GM18508 (cell line): Measurements from ENCODE around the gene DNM2.

ENCODE experiments used
- ATAC-seq: cut with Tn5 transposase; IDR thresholded peaks from one replicate; pipeline ENCODE4 v1.9.1; 2021; ENCODE audit warnings: moderate number of reproducible peaks; ENCODE audit not compliant: insufficient read depth, unreplicated experiment

Gene DNM2

DNA sequence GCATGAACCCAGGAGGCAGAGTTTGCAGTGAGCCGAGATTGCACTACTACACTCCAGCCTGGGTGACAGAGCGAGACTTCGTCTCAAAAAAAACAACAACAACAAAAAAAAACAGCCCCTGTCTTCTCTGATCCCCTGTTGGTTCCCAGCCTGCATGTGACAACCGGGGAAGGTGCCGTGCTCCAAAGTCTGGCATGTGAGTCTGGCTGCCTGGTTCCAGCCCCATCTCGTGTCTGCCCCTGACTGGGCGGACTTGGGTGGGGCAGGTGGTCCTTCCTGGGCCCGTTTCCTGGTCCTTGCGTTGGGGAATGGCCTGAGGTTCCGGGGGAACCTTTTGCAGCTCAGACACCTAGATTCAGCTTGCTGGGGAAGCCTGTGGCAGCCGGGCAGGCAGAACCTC lies 50.5 kb downstream of the DNM2 start:
- no peak for ATAC-seq

DNA sequence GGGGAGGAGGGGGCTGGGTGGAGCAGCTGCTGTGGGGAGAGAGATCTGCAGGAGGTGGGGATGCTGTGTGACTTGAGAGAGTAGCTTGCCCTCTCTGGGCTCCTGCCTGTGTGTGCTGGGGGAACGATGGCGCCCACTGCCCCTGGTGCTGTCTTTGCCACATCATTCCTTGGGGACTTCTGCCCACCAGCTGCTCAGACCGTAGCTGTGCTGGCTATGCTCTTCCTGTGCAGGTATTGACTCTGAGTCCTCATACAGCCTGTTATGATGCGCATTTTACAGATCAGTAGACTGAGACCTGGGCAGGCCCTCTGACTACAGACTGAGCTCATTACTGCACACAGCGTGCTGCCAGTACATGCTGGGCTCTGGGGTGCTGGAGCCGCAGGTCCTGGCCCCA lies 51.1 kb downstream of the DNM2 start:
- ATAC-seq = no peak

GRCh38 chr19:10769533-10770491 lies 51.9 kb downstream of the DNM2 start:
- no peak for ATAC-seq

- no peak for ATAC-seq
Observed at GRCh38 chr19:10773969-10774368, 56.1 kb downstream of the DNM2 start.

DNA sequence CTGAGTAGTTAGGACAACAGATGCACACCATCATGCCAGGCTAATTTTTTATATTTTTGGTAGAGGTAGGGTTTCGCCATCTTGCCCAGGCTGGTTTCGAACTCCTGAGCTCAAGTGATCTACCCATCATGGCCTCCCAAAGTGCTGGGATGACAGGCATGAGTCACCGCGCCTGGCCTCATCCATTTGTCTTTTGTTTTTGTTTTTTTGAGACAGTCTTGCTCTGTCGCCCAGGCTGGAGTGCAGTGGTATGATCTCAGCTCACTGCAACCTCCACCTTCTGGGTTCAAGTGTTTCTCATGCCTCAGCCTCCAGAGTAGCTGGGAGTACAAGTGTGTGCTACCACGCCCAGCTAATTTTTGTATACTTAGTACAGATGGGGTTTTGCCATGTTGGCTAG lies 57.0 kb downstream of the DNM2 start:
- no peak for ATAC-seq

DNA sequence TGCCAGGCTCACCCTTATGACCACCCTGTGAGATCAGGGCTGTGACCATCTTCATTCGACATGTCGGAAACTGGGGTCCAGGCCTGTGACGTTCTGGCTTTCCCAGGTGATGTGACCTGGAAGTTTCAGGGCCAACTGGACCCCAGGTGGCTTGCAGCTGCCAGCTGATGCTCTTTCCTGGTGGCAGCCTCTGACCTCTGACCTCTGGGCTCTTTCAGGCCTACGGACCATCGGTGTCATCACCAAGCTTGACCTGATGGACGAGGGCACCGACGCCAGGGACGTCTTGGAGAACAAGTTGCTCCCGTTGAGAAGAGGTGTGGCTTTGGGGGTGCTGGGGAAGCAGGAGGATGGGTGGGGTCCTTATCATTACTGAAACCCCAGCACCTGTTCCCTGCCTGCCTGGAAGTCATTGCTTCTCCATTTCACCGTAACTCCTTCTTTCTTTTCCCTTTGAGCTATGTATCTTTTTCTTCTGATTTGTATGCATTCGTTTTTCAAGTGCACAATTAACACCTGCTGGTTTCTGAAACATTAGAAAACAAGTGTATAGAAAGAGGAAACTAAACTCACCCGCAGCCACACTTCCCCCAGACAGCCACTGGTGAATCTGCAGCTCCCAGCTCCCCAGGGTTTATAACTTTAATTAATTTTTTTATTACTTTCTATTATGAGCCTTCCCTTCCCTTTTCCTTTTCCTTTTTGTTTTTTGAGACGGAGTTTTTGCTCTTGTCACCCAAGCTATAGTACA lies 59.2 kb downstream of the DNM2 start:
- no peak for ATAC-seq

DNA sequence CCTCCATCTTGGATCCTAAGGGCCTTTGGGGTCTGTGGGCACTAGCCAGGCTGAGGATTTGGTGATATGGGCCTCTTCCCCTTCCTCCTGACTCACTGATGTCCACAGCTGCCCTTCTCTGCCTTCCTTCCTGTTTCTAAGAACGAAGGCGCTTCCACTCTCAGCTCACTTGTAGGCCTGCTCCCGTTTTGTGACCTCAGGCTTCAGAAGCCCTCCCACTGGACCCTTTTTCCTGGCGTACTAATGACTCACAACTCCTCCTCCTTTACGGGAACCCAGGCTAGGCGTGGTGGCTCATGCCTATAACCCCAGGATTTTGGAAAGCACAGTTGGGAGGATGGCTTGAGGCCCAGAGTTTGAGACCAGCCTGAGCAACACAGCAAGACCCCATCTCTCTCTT lies 62.5 kb downstream of the DNM2 start:
- ATAC-seq = no peak

DNA sequence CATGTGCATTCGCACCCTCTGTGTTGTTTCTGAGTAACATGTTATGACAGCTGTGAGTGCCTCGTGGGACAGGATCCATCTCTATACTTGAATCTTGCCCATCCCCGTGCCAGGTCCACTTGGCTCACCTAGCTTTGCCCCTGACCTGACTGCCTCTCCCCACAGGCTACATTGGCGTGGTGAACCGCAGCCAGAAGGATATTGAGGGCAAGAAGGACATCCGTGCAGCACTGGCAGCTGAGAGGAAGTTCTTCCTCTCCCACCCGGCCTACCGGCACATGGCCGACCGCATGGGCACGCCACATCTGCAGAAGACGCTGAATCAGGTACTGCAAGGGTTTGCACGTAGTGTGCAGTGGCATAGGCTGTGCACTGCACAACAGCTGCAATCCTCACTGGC lies 64.9 kb downstream of the DNM2 start:
- ATAC-seq = no peak

DNA sequence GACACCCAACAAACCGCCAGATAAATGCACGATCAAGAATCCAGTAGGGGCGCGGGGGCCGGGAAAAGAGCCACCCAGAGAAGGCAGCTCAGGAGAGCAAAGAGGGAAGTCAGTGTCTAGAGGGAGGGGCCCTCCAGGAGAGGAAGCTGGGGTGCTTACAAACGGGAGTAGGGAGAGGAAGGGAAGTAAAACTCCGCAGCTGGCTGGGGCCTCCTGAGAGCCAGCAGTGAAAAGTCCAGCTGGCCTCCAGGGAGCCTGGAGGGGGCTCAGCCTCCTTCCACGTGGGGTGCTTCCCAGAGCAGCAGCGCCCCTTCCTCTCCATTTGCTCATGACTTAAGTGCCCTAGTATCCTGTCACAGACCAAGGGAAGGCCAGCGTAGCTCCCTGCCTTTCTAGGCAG lies 66.4 kb downstream of the DNM2 start:
- no peak for ATAC-seq

GRCh38 chr19:10788146-10788545 lies 70.3 kb downstream of the DNM2 start:
- no peak for ATAC-seq

DNA sequence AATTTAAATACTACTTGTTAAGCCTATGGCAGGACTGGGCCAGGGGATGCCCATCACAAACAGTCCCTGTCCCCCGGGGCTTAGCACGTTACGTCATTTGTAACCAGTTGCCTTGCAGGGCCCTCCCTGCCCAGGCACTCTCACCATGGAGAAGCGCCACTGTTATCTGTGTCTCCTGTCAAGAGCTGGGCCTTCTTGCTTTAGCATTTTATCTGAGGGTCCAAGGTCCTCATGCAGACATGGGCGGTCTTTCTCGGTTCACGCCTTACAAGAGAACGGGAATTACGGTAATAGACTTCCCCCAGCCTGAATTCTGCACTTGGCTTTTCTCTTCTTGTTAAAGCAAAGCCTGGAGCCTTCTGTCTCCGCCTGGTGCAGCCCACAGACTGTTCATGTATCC lies 72.0 kb downstream of the DNM2 start:
- ATAC-seq = no peak

DNA sequence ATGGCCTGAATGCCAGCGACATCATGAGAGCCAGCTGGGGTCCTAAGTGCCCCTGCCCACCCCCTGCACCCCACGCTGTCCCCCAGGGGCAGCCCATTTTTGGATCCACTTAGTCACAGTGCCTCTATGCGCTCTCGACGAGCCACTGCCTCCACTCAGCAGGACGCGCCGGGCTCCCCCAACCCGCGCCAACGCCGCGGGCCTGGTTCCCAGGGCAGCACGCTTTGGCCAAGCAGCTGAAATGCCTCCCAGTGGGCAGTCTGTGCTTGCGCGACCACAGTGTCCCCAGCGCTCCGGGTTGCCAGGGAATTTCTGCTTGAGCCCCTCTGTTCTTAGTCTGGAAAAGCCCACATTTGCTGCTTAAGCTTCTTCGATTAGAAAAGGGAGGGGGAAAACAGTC lies 78.8 kb downstream of the DNM2 start:
- ATAC-seq = no peak

GRCh38 chr19:10797078-10797477 lies 79.2 kb downstream of the DNM2 start:
- ATAC-seq = no peak

DNA sequence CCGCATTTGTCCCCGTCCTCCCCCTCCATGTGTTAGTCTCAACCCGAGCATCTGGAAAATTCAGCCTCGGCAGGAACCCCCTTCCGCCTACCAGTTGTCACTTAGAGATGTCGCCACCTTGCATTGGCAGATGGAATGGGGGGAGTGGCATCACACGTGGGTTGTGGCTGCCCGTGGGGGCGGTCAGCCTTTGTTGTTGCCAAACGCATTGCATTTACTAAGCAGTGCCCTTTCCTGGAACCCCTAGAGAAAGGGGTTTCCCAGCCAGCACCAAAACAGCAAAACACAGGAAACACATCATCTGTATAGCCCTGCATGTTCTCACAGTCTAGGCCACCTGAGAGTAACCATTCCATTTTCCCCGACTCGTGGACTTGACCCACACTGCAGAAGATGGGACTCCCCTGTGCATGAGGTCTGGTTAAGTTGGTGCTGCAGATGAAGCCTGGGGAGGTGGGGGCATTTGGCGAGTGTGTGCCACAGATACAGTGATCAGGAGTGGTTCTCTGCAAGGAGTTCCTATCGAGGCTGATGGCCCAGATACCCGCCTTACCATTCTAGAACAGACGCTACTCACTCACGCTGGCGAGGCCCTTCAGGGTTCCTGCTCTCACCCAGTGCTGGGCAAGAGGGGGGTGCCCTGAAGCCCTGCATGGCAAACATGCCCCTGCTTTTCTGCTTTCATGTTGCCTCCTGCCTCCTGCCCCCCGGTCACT lies 79.8 kb downstream of the DNM2 start:
- no peak for ATAC-seq

- no peak for ATAC-seq
Observed at GRCh38 chr19:10800488-10800887, 82.6 kb downstream of the DNM2 start.

DNA sequence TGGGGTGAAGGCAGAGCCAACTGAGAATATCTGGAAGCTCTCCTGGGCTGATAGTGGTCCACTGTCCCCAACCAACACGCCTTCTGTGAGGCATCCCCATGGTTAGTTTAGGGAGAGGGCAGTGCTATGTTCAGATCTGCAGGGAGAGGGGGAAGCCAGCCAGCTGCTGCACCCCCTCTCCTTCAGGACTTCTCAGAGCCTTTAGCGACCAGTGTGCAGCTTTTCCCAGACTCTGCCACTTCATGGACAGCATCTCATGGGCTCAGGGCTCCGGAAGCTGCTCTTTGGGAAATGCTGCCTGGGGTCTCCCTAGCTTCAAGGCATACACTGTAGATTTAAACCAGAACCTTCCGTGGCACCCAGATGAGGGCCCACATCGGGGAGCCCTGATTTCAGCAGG lies 84.6 kb downstream of the DNM2 start:
- ATAC-seq = no peak

- ATAC-seq = no peak
Observed at GRCh38 chr19:10803252-10803651, 85.4 kb downstream of the DNM2 start.

DNA sequence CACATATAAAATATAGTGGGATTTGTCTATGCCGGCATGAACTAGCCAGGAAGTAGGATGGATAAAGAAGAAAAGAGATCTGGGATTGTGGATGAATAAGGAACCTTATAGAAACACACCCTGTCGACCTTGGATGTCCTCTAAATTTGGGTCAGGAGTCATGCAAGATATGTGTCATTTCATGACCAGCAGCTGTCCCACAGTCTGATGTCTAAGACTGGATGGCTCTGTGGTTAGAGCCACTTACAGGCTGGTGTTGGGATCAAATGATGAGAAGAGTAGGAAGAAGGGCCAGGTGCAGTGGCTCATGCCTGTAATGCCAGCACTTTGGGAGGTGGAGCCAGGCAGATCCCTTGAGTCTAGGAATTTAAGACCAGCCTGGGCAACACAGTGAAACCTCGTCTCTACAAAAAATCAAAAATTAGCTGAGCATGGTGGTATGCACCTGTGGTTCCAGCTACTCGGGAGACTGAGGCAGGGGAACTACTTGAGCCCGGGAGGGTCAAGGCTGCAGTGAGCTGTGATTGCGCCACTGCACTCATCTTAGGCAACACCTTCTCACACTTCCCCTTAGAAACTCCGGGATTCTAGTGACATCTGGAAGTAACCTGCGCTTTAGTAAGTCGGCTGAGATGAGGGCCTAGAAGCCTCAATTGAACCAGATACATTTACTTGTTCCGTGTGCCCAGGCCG lies 87.3 kb downstream of the DNM2 start:
- ATAC-seq = no peak

GRCh38 chr19:10805758-10806247 lies 87.9 kb downstream of the DNM2 start:
- no peak for ATAC-seq

DNA sequence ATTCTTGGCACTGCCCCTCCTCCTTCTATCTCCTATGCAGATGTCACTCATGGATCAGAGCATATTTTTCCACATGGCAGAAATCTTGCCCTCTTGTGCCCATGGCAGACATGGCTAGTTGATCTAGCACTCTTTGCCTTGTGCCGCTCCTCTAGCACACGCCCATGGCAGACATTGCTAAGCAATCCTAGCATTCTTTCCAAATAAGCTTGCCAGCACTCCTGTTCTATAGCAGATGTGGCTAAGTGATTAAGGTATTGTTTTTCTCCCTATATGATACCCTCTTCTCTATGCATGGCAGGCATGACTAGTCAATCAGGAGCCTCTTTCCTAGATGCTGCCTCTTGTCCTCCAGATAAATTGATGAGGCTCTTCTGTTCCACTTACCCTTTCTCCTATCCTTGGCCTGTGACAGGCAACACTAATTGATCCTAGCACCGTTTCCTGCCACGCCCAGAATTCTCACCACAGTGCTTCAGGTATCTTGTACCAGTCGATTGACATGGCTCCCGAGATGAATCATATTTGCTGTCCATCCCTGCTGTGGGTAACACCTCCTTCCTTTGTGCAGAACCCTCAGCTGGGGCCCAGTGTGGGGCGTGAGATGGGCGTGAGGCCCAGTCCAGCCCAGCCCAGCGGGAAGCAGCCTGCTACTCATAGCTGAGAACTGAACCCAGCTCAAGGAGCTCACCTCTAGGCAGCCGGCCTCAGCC lies 91.2 kb downstream of the DNM2 start:
- no peak for ATAC-seq
